Lung (tissue), 12 donors: ENCODE results near the gene INTS7. TPM values are rescaled to one million over a fixed set of nuclear protein-coding genes. Genes with fewer than 3 reads are reported as not detected.
"Not testable (repeated sequence)": the region's sequence is repeated elsewhere in the genome, so short reads cannot be mapped to it uniquely, and the experiment has no call there.

Source experiments
- ATAC-seq: fragments of 200-7000 bp; cut with Tn5 transposase; one replicate; pipeline ENCODE4 v1.9.1; 2020; ENCODE audit warnings: moderate number of reproducible peaks; ENCODE audit not compliant: insufficient read depth, low FRiP score
- DNase-seq, 3 donors: peaks; one replicate each; pipeline ENCODE4 v3.0.0-alpha.2; 2013 to 2017
- H3K27ac ChIP-seq, 2 donors: one replicate each; pipeline ENCODE4 v1.5.1; 2013; ENCODE audit warnings: mild to moderate bottlenecking in 2 of 2, moderate library complexity in 2 of 2, control low read depth in 1 of 2, inconsistent platforms in 1 of 2, low read depth in 1 of 2, low read length in 1 of 2
- H3K27me3 ChIP-seq, 3 donors: one replicate each; pipeline ENCODE4 v1.5.1; 2013; ENCODE audit warnings: low read length in 2 of 3; ENCODE audit not compliant: control insufficient read depth in 3 of 3, insufficient read depth in 3 of 3
- H3K36me3 ChIP-seq, 4 donors: one replicate each; pipeline ENCODE4 v1.5.1; 2013; ENCODE audit warnings: low read length in 4 of 4, mild to moderate bottlenecking in 1 of 4, moderate library complexity in 1 of 4; ENCODE audit not compliant: control insufficient read depth in 4 of 4, insufficient read depth in 4 of 4
- H3K4me1 ChIP-seq, 5 donors: one replicate each; pipeline ENCODE4 v1.5.1; 2013; ENCODE audit warnings: low read length in 5 of 5, mild to moderate bottlenecking in 2 of 5, moderate library complexity in 1 of 5; ENCODE audit not compliant: control insufficient read depth in 5 of 5, insufficient read depth in 5 of 5
- H3K4me3 ChIP-seq: one replicate; pipeline ENCODE4 v1.5.1; 2013; ENCODE audit warnings: mild to moderate bottlenecking, control low read depth, moderate library complexity
- H3K9ac ChIP-seq, 2 donors: one replicate each; pipeline ENCODE4 v1.5.1; 2013; ENCODE audit warnings: low read length in 2 of 2, control low read depth in 1 of 2; ENCODE audit not compliant: insufficient read depth in 1 of 2
- H3K9me3 ChIP-seq, 4 donors: one replicate each; pipeline ENCODE4 v1.5.1; 2013; ENCODE audit warnings: low read length in 3 of 4, mild to moderate bottlenecking in 1 of 4, moderate library complexity in 1 of 4; ENCODE audit not compliant: control insufficient read depth in 4 of 4, insufficient read depth in 3 of 4
- WGBS, 2 donors: extraction: QIAGEN DNeasy Blood & Tissue Kit; methylation state at CpG; one replicate each; pipeline ENCODE4 v1.1.7; 2013; 5-methylcytosine and 5-hydroxymethylcytosine counted together
- polyA plus RNA-seq, 2 donors: library from polyadenylated mRNA; stranded (reverse); fragments of 200-250 nt; gene quantifications; one replicate each; pipeline ENCODE4 v1.2.1, GENCODE V29; 2013
- total RNA-seq, 2 donors: library from RNA; depleted of rRNA in 1 of 2; stranded (reverse); fragments of >200 nt in 1 of 2; gene quantifications; one replicate each; pipeline ENCODE4 v1.2.1, GENCODE V29; 2014 to 2021
- TF ChIP-seq, protein P1 (sequence below): IDR thresholded peaks from 2 replicates; pipeline ENCODE4 v1.5.1; 2012; ENCODE audit warnings: mild to moderate bottlenecking; ENCODE audit errors: control extremely low read depth, extremely low read depth
- donor health status: control.
- donor health status: control.
- donor health status: Bipolar disorder and iron deficiency.
- donor health status: healthy.
- donor health status: DM: yes; HTN: yes; CAD: no.

Gene INTS7
- total and polyA plus RNA-seq, 4 donors: 6.4 to 18.9 (median 11.8) TPM

DNA sequence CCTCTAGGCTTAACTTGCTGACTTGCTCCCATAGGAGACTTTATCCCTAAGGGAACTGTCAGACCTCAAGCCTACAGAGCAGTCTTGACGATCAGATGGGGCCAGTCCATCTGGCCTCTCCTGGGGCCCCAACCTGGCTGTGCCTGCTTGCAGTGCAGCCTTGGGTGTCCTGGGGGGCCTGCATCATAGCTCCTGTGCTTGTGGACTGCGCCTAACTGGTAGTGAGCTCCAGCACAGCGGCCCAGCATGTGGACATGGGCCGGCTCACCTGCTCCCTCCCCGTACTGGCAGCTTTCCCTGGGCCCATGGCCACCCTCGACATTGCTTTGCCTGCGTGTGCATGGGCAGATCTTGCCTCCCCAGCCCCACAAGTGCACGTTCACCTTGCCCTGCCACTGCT is 76.1 kb downstream of the INTS7 start:
- peaks cover 0 to 11% (median 9%) of the 10 kb centered on the region in 4 donors for H3K36me3 ChIP-seq

DNA sequence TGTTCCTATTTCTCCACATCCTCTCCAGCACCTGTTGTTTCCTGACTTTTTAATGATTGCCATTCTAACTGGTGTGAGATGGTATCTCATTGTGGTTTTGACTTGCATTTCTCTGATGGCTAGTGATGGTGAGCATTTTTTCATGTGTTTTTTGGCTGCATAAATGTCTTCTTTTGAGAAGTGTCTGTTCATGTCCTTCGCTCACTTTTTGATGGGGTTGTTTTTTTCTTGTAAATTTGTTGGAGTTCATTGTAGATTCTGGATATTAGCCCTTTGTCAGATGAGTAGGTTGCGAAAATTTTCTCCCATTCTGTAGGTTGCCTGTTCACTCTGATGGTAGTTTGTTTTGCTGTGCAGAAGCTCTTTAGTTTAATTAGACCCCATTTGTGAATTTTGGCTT is 81.3 kb downstream of the INTS7 start:
- H3K36me3 ChIP-seq: peaks cover 5 to 15% (median 7%) of the 10 kb centered on the region in 4 donors
- H3K4me1 ChIP-seq, H3K27ac ChIP-seq, ATAC-seq, DNase-seq, H3K9ac ChIP-seq, H3K9me3 ChIP-seq, H3K4me3 ChIP-seq, H3K27me3 ChIP-seq: not testable (repeated sequence)
- no CpG with 5 or more reads among the region's 2 CpGs for WGBS, 2 donors

More for the DNA sequence above, 76.1 kb downstream of the INTS7 start:
- ATAC-seq: no peak
- Histone ChIP-seq H3K4me1 (no peaks in the 10 kb centered on the region), H3K9ac (no peak overlapping the region), H3K27me3 (no peaks in the 10 kb centered on the region), H3K4me3 (no peak overlapping the region), H3K27ac (no peak overlapping the region), H3K9me3 (peaks cover 0 to 2% (median 0%) of the 10 kb centered on the region in 4 donors)
- no peak for DNase-seq
- WGBS, 2 donors: 98% methylated on average over 8 of the region's 8 CpGs
- TF ChIP-seq, protein P1, sequence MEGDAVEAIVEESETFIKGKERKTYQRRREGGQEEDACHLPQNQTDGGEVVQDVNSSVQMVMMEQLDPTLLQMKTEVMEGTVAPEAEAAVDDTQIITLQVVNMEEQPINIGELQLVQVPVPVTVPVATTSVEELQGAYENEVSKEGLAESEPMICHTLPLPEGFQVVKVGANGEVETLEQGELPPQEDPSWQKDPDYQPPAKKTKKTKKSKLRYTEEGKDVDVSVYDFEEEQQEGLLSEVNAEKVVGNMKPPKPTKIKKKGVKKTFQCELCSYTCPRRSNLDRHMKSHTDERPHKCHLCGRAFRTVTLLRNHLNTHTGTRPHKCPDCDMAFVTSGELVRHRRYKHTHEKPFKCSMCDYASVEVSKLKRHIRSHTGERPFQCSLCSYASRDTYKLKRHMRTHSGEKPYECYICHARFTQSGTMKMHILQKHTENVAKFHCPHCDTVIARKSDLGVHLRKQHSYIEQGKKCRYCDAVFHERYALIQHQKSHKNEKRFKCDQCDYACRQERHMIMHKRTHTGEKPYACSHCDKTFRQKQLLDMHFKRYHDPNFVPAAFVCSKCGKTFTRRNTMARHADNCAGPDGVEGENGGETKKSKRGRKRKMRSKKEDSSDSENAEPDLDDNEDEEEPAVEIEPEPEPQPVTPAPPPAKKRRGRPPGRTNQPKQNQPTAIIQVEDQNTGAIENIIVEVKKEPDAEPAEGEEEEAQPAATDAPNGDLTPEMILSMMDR: no peak

DNA sequence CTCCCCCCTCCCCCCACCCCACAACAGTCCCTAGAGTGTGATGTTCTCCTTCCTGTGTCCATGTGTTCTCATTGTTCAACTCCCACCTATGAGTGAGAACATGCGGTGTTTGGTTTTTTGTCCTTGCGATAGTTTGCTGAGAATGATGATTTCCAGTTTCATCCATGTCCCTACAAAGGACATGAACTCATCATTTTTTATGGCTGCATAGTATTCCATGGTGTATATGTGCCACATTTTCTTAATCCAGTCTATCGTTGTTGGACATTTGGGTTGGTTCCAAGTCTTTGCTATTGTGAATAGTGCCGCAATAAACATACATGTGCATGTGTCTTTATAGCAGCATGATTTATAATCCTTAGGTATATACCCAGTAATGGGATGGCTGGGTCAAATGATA is 81.8 kb downstream of the INTS7 start:
- not testable (repeated sequence) for H3K4me1 ChIP-seq, ATAC-seq
- WGBS, 2 donors: 100% methylated on average over 1 to 3 of the region's 4 CpGs

DNA sequence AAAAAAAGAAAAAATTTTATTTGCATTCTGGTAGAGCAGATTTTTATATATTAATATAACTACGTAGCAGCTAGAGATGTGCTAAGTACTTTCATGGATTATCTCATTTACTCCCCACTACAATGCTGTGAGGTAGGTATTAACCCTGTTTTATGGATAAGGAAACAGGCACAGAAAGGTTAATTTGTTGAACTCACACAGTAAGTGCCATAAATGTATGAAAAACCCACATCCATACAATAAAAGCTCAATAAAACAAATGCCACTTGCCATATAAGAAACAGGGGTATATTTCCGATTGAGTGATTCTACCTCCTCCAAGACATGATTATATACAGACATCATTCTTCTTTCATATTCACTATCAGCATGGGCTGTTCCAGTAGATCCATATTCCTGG is 83.1 kb downstream of the INTS7 start:
- TF ChIP-seq, protein P1: no peak
- ATAC-seq (no peak), DNase-seq (no peak)
- peaks cover 5 to 15% (median 6%) of the 10 kb centered on the region in 4 donors for H3K36me3 ChIP-seq
- no peak overlapping the region for H3K27ac ChIP-seq
- H3K9me3 ChIP-seq: no peaks in the 10 kb centered on the region
- no peaks in the 10 kb centered on the region for H3K27me3 ChIP-seq
- no peak overlapping the region for H3K9ac ChIP-seq
- H3K4me1 ChIP-seq: no peaks in the 10 kb centered on the region
- H3K4me3 ChIP-seq: no peak overlapping the region
- 98 to 99% methylated on average over 2 of the region's 2 CpGs for WGBS, 2 donors

More for the DNA sequence above, 81.8 kb downstream of the INTS7 start:
- not testable (repeated sequence) for H3K9ac ChIP-seq, H3K27ac ChIP-seq, H3K9me3 ChIP-seq, H3K4me3 ChIP-seq, H3K27me3 ChIP-seq, DNase-seq
- H3K36me3 ChIP-seq: peaks cover 5 to 15% (median 6%) of the 10 kb centered on the region in 4 donors
